A549 (cell line): Measurements from ENCODE around the gene CASP7. TPM values are rescaled to one million over a fixed set of nuclear protein-coding genes. Genes with fewer than 3 reads are reported as not detected.

ENCODE experiments used
- ATAC-seq, 2 experiments: fragments of 200-7000 bp in 1 of 2; fragments of >200 bp in 1 of 2; cut with Nextera tagmentation in 1 of 2; cut with Tn5 transposase in 1 of 2; 3 replicates each; pipeline versions ENCODE4 v1.8.0 to v1.9.1; 2018 to 2020; ENCODE audit warnings: mild to moderate bottlenecking in 1 of 2, moderate library complexity in 1 of 2
- CTCF ChIA-PET: fragments of 300-600 bp; sonication (Branson Sonifier 250); formaldehyde crosslinking; extraction: SDS; loops from one replicate; lab custom pipeline; 2021; ENCODE audit warnings: antibody characterized with exemption, inconsistent platforms; lab: Yijun Ruan, JAX
- POLR2A ChIA-PET: fragments of 350-600 bp; formaldehyde crosslinking; extraction: SDS; loops from one replicate; lab custom pipeline; 2021; ENCODE audit warnings: antibody characterized with exemption, inconsistent platforms; lab: Yijun Ruan, JAX
- DNase-seq, 2 experiments: peaks; one replicate each; pipeline versions ENCODE4 v3.0.0 to v3.0.0-alpha.2; 2011 to 2016; ENCODE audit warnings: low read depth in 1 of 2, low spot score in 1 of 2
- FAIRE-seq: peaks from 2 replicates; lab custom pipeline; 2011; peaks lifted over from hg19 to GRCh38; lab: Jason Lieb, UNC
- H3K27ac ChIP-seq, 2 experiments: fragments of >200 bp; sonication (Bioruptor Twin); formaldehyde crosslinking; 3 replicates each; pipeline ENCODE4 v1.5.1; 2016 to 2017
- H3K4me1 ChIP-seq: fragments of >200 bp; sonication (Bioruptor Twin); formaldehyde crosslinking; 3 replicates; pipeline ENCODE4 v1.6.1; 2016
- H3K4me2 ChIP-seq: fragments of >200 bp; sonication (Bioruptor Twin); formaldehyde crosslinking; 3 replicates; pipeline ENCODE4 v1.6.1; 2016
- H3K4me3 ChIP-seq: fragments of >200 bp; sonication (Bioruptor Twin); formaldehyde crosslinking; 3 replicates; pipeline ENCODE4 v1.5.1; 2016
- H3K9me3 ChIP-seq: fragments of >200 bp; sonication (Bioruptor Twin); formaldehyde crosslinking; 3 replicates; pipeline ENCODE4 v1.6.1; 2016
- CBX8 ChIP-seq: fragments of 200-600 bp; sonication (generic); IDR thresholded peaks from 2 replicates; pipeline ENCODE4 v1.6.1; 2016
- CEBPB ChIP-seq, 2 experiments: fragments of >200 bp in 1 of 2; sonication (Bioruptor Twin) in 1 of 2; formaldehyde crosslinking in 1 of 2; IDR thresholded peaks; 2 replicates each; pipeline ENCODE4 v1.6.1; 2012 to 2016
- CHD2 ChIP-seq: fragments of 150-350 bp; IDR thresholded peaks from 2 replicates; pipeline ENCODE4 v1.6.1; 2014; ENCODE audit warnings: low read length; ENCODE audit not compliant: partially characterized antibody
- ESRRA ChIP-seq: fragments of 150-350 bp; IDR thresholded peaks from 2 replicates; pipeline ENCODE4 v1.6.1; 2014; ENCODE audit warnings: mild to moderate bottlenecking, low read length, borderline replicate concordance
- HDAC2 ChIP-seq: fragments of 200-600 bp; sonication (generic); IDR thresholded peaks from 2 replicates; pipeline ENCODE4 v1.6.1; 2016
- HMGXB4 ChIP-seq: fragments of 250-450 bp; sonication (Bioruptor Pico); IDR thresholded peaks from 2 replicates; pipeline ENCODE4 v1.5.0; 2021; ENCODE audit warnings: mild to moderate bottlenecking, moderate library complexity, borderline replicate concordance
- HOXB5 ChIP-seq: fragments of 250-450 bp; sonication (Bioruptor Pico); IDR thresholded peaks from 2 replicates; pipeline ENCODE4 v1.5.0; 2020; ENCODE audit warnings: mild to moderate bottlenecking, moderate library complexity
- JUN ChIP-seq, 2 experiments: fragments of >200 bp; sonication (Bioruptor Twin); formaldehyde crosslinking; IDR thresholded peaks; 2 replicates in 1 of 2; 3 replicates in 1 of 2; pipeline ENCODE4 v1.6.1; 2016 to 2017
- KDM1A ChIP-seq: fragments of 200-600 bp; sonication (generic); IDR thresholded peaks from 2 replicates; pipeline ENCODE4 v1.6.1; 2016; ENCODE audit warnings: low read depth, mild to moderate bottlenecking
- MAZ ChIP-seq: fragments of 150-350 bp; IDR thresholded peaks from 2 replicates; pipeline ENCODE4 v1.6.1; 2014; ENCODE audit warnings: antibody characterized with exemption, low read depth, low read length, borderline replicate concordance
- MYC ChIP-seq: IDR thresholded peaks from 2 replicates; pipeline ENCODE4 v1.6.1; 2012; ENCODE audit warnings: mild to moderate bottlenecking, inconsistent platforms, low read length, improper control_type of control experiment, borderline replicate concordance
- NFE2L2 ChIP-seq: fragments of 150-350 bp; conservative IDR thresholded peaks from 2 replicates; pipeline ENCODE4 v1.6.1; 2014; ENCODE audit warnings: low read length
- NPAS2 ChIP-seq: fragments of 250-450 bp; sonication (Bioruptor Pico); IDR thresholded peaks from 2 replicates; pipeline ENCODE4 v1.8.0; 2022; ENCODE audit warnings: mild to moderate bottlenecking, moderate library complexity, borderline replicate concordance
- NR3C1 ChIP-seq: fragments of >200 bp; sonication (Bioruptor Twin); formaldehyde crosslinking; IDR thresholded peaks from 3 replicates; pipeline ENCODE4 v1.6.1; 2017
- PHF8 ChIP-seq: fragments of 200-600 bp; sonication (generic); IDR thresholded peaks from 2 replicates; pipeline ENCODE4 v1.6.1; 2016; ENCODE audit warnings: low read depth, mild to moderate bottlenecking, antibody characterized with exemption, moderate library complexity, borderline replicate concordance
- RAD21 ChIP-seq, 2 experiments: fragments of >200 bp in 1 of 2; sonication (Bioruptor Twin) in 1 of 2; formaldehyde crosslinking in 1 of 2; IDR thresholded peaks in 1 of 2; conservative IDR thresholded peaks in 1 of 2; 2 replicates in 1 of 2; 3 replicates in 1 of 2; pipeline ENCODE4 v1.6.1; 2012 to 2018; ENCODE audit warnings: inconsistent platforms in 1 of 2
- REST ChIP-seq: fragments of 200-600 bp; sonication (generic); IDR thresholded peaks from 2 replicates; pipeline ENCODE4 v1.6.1; 2016; ENCODE audit warnings: antibody characterized with exemption, mild to moderate bottlenecking, moderate library complexity
- RFX5 ChIP-seq: fragments of 450-650 bp; IDR thresholded peaks from 2 replicates; pipeline ENCODE4 v1.7.1; 2014; ENCODE audit warnings: antibody characterized with exemption, mild to moderate bottlenecking, moderate library complexity
- SREBF2 ChIP-seq: fragments of 450-650 bp; IDR thresholded peaks from 2 replicates; pipeline ENCODE4 v1.6.1; 2014; ENCODE audit warnings: mild to moderate bottlenecking, moderate library complexity
- ZFP36 ChIP-seq: fragments of 450-650 bp; IDR thresholded peaks from 2 replicates; pipeline ENCODE4 v1.6.1; 2014; ENCODE audit warnings: borderline replicate concordance; ENCODE audit not compliant: partially characterized antibody
- ZNF302 ChIP-seq: fragments of 250-450 bp; sonication (Bioruptor Pico); IDR thresholded peaks from 2 replicates; pipeline ENCODE4 v1.9.0; 2021; ENCODE audit warnings: inconsistent platforms, mild to moderate bottlenecking, moderate library complexity
- WGBS: methylation state at CpG from one replicate; pipeline ENCODE4 v1.1.6; 2017; ENCODE audit errors: missing lambda C conversion rate; 5-methylcytosine and 5-hydroxymethylcytosine counted together
- polyA plus RNA-seq, 4 experiments: library from polyadenylated mRNA; depleted of rRNA in 3 of 4; stranded (reverse); fragments of >200 nt; fragmentation: RNase III in 1 of 4; extraction: RNeasy Plus Mini Kit Qiagen cat#74134 plus additional on column Dnase treatment in 1 of 4; gene quantifications; 2 replicates in 3 of 4; 3 replicates in 1 of 4; pipeline ENCODE4 v1.2.3, GENCODE V29; 2011 to 2017

Gene CASP7
- polyA plus RNA-seq, 2 of the 4 experiments (the other 2 are of a cell fraction), result 22.6 to 29.7 TPM

DNA sequence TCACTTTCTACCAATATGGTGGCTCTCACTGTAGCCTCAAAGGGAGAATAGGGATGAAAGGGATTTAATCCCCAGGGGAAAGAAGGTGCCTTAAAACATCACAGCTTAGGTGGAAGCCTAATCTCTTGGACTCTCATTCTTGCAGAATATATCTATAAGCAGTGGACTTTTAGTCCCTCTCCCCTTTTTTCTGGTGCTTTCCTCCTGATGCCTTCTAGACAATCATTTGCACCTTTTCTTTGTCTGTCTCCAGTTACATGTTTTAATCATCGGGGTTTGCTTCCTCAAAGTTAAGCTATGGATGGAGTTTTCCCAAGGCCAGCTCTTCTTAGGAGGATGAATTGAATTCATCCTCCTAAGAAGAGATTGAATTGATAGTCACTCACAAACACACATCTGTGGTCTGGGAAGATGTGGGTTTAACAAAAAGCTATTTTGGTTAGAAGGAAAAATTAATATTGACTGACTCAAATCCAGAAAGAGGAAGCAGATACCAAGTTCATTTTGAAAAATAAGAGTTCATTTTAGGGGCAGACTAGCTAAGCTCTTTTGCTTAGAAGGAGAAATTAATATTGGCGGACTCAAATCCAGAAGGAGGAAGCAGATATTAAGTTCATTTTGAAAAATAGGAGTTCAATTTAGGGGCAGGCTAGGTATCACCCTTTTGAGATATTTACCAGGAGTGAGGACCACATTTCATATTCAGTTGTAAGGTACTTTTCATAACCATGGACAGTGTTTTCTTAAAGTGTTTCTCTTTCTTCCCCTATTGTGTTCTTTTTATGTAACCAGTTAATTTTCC, 36.6 kb downstream of the CASP7 start:
- DNase-seq, result no peak
- CTCF ChIA-PET, result interaction anchor here (1.5 to 3.3 kb wide), 2 partner anchors 11 to 23 kb away, joined by 3 to 13 read pairs; no protein-coding TSS in a partner anchor
- H3K27ac ChIP-seq, result no peak overlapping the region
- no peaks in the 10 kb centered on the region for H3K9me3 ChIP-seq
- no peak for ATAC-seq
- POLR2A ChIA-PET, result no interaction called here
- no peak for FAIRE-seq
- TF ChIP-seq SREBF2 (no peak), REST (peak; percentile 55; the same call in 1 of the 2 replicates), NR3C1 (no peak), CHD2 (no peak), MYC (no peak)
- no peak overlapping the region for H3K4me3 ChIP-seq
- H3K4me1 ChIP-seq, result no peaks in the 10 kb centered on the region
- WGBS, result 48% methylated on average over 2 of the region's 2 CpGs
- no peak overlapping the region for H3K4me2 ChIP-seq

DNA sequence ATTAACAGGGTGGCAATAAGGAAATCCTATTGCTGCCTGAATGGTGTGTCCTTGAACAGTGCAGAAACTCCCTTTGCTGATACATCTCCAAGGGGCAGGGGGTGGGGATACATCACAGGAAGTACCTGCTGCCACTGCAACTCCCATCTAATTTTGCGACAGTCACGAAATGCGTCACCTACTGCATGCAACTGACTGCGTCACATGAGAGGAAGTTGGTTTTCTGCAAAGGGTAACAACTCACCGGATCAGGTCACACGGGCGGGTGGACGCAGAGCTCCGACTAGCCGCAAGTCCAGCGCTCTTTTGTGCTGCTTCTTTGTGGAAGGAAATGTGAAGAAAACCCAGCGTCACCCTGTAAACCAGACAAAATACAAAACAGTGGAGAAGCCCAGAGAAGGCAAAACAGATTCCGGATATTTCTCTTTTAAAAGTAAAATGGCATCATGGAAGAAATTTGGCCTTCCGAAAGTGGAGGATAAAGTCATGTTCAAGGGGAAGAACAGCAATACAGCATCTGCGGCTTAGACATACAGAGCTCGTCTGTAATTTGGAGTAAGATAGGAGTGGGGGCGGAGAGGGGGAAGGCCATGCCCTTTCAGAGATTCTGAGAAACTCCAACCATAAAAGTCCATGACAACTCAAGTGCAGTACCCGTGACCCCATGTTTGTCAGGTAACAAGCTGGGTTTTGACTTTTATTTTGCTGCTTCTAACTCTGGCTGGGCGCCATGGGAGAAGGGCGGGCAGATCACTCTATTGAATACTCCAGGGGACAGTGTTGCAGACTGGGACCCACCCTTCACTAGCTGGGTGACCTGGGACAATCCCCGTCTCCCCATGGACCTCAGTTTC, 39.5 kb downstream of the CASP7 start:
- FAIRE-seq (no peak), ATAC-seq (no peak), DNase-seq (no peak)
- CTCF ChIA-PET, result interaction anchor here (1.0 to 1.8 kb wide), 4 partner anchors 9 to 80 kb away, joined by 3 to 7 read pairs (median 4); no protein-coding TSS in a partner anchor
- POLR2A ChIA-PET, result no interaction called here
- Histone ChIP-seq H3K4me3 (no peak overlapping the region), H3K27ac (no peak overlapping the region), H3K4me1 (no peaks in the 10 kb centered on the region), H3K4me2 (no peak overlapping the region), H3K9me3 (no peaks in the 10 kb centered on the region)
- TF ChIP-seq ESRRA, result no peak
- no peak for TF ChIP-seq NFE2L2
- TF ChIP-seq NPAS2 (CRISPR knock-in tag), result no peak
- TF ChIP-seq HDAC2, result no peak
- no peak for TF ChIP-seq CEBPB (IDR thresholded peaks at IDR 0.05)
- no peak for TF ChIP-seq HOXB5
- no peak for TF ChIP-seq HMGXB4 (CRISPR knock-in tag)
- no peak for TF ChIP-seq KDM1A
- TF ChIP-seq ZNF302 (CRISPR knock-in tag), result no peak
- TF ChIP-seq MAZ, result no peak
- TF ChIP-seq CBX8, result no peak
- no peak for TF ChIP-seq SREBF2
- no peak for TF ChIP-seq JUN (IDR thresholded peaks at IDR 0.05)
- no peak for TF ChIP-seq ZFP36
- TF ChIP-seq RFX5, result no peak
- no peak for TF ChIP-seq RAD21 (conservative IDR thresholded peaks at IDR 0.05 in 1 of 2, IDR thresholded peaks at IDR 0.05 in 1 of 2)
- TF ChIP-seq PHF8, result no peak
- WGBS, result 92% methylated on average over 21 of the region's 21 CpGs
